ENCODE measurements around the gene CAMSAP1. TPM values are rescaled to one million over a fixed set of nuclear protein-coding genes. Genes with fewer than 3 reads are reported as not detected.
A peak's percentile ranks its signal among the peaks of the same experiment; 100 is the strongest.

Gene CAMSAP1
- total RNA-seq, 1 experiment from 2014 or later: 52.7 TPM

- H2AK5ac ChIP-seq (ENCODE audit: insufficient read length, low read length): no peak overlapping the region
- Mint-ChIP-seq H3K4me3 (no peak overlapping the region), H3K4me1 (no peaks in the 10 kb centered on the region), H3K36me3 (ENCODE audit: insufficient read depth in 1 of 3, low read depth in 3 of 3) (peaks cover 13 to 51% (median 50%) of the 10 kb centered on the region in 3 experiments), H3K27me3 (ENCODE audit: low read depth) (no peaks in the 10 kb centered on the region), H3K9me3 (no peaks in the 10 kb centered on the region), H3K27ac (peak overlapping the region in 1 of 3 experiments; percentile 37; a peak in 1 of 7 replicates)
- H3K27ac ChIP-seq (ENCODE audit: insufficient read length, low read depth, low read length): no peak overlapping the region
- H3K27me3 ChIP-seq (ENCODE audit: insufficient read depth, low read length): no peaks in the 10 kb centered on the region
- no peak overlapping the region for H4K8ac ChIP-seq (replicated peaks; ENCODE audit: insufficient read length, low read depth, low read length)
- no peaks in the 10 kb centered on the region for H3K23me2 ChIP-seq (ENCODE audit: insufficient read length, low read depth, low read length, poor library complexity, severe bottlenecking)
- no peak overlapping the region for H2BK120ac ChIP-seq (ENCODE audit: low read depth, low read length, poor library complexity, severe bottlenecking)
- no peak overlapping the region for H3K4ac ChIP-seq (ENCODE audit: low read depth, low read length)
- no peak overlapping the region for H3K9ac ChIP-seq (ENCODE audit: extremely low read depth, insufficient read length, low read length)
- no peak overlapping the region for H3T11ph ChIP-seq (ENCODE audit: low read length)
- H2BK20ac ChIP-seq (ENCODE audit: low read depth, low read length, poor library complexity, severe bottlenecking): no peak overlapping the region
- no peak overlapping the region for H3K4me2 ChIP-seq (ENCODE audit: insufficient read depth, insufficient read length, low read length)
- H3K79me1 ChIP-seq (ENCODE audit: insufficient read depth, low read depth, low read length, poor library complexity, severe bottlenecking): peaks cover 2% of the 10 kb centered on the region
- no peak overlapping the region for H3K14ac ChIP-seq (ENCODE audit: insufficient read depth, low read length)
- H3K56ac ChIP-seq (ENCODE audit: insufficient read length, low read depth, low read length): peak overlapping the region; percentile 55
- no peak overlapping the region for H3K18ac ChIP-seq (ENCODE audit: insufficient read length, low read depth, low read length)
- no peaks in the 10 kb centered on the region for H3K4me1 ChIP-seq (ENCODE audit: insufficient read depth, low read length)
- DNase-seq: no peak
- no peak overlapping the region for H4K91ac ChIP-seq (ENCODE audit: insufficient read length, low read depth, low read length)
- H3K9me3 ChIP-seq (ENCODE audit: control insufficient read depth, low read depth, low read length): no peaks in the 10 kb centered on the region
- H2BK15ac ChIP-seq (ENCODE audit: low read depth, low read length): no peak overlapping the region
- peaks cover 4% of the 10 kb centered on the region; the same call in 1 of the 2 replicates for H3K79me2 ChIP-seq (ENCODE audit: insufficient read depth, low read length)
- no peak overlapping the region for H2AFZ ChIP-seq (ENCODE audit: low read length)
- no peak overlapping the region for H4K5ac ChIP-seq (ENCODE audit: insufficient read length, low read depth, low read length)
- no peaks in the 10 kb centered on the region for H4K20me1 ChIP-seq (ENCODE audit: control insufficient read depth, insufficient read depth, insufficient read length)
- WGBS (ENCODE audit: extremely low coverage, insufficient read length, low lambda C conversion rate): no CpG with 5 or more reads among the region's 22 CpGs
- TF ChIP-seq CTCF (conservative IDR thresholded peaks at IDR 0.05): no peak
- H2BK12ac ChIP-seq (ENCODE audit: insufficient read length, low read depth, low read length): no peak overlapping the region
- H2BK5ac ChIP-seq (ENCODE audit: insufficient read length, low read length): no peak overlapping the region
- no peak overlapping the region for H3K23ac ChIP-seq (ENCODE audit: insufficient read length, low read depth, low read length)
Measured at GRCh38 chr9:135952664-135953206, 45.4 kb upstream of the CAMSAP1 start.

Measured in H9 (cell line).